Measurements from ENCODE around the gene PRKCH.

- TF ChIP-seq, protein P1, sequence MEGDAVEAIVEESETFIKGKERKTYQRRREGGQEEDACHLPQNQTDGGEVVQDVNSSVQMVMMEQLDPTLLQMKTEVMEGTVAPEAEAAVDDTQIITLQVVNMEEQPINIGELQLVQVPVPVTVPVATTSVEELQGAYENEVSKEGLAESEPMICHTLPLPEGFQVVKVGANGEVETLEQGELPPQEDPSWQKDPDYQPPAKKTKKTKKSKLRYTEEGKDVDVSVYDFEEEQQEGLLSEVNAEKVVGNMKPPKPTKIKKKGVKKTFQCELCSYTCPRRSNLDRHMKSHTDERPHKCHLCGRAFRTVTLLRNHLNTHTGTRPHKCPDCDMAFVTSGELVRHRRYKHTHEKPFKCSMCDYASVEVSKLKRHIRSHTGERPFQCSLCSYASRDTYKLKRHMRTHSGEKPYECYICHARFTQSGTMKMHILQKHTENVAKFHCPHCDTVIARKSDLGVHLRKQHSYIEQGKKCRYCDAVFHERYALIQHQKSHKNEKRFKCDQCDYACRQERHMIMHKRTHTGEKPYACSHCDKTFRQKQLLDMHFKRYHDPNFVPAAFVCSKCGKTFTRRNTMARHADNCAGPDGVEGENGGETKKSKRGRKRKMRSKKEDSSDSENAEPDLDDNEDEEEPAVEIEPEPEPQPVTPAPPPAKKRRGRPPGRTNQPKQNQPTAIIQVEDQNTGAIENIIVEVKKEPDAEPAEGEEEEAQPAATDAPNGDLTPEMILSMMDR (conservative IDR thresholded peaks at IDR 0.05; ENCODE audit: low read length), result no peak
- no peak for TF ChIP-seq EZH2phosphoT487 (IDR thresholded peaks at IDR 0.05; ENCODE audit: borderline replicate concordance)
These were observed 199.2 kb downstream of the PRKCH start for GRCh38 chr14:61520576-61520975.

Data from Loucy (cell line).